ENCODE results near the gene FRYL. TPM values are rescaled to one million over a fixed set of nuclear protein-coding genes. Genes with fewer than 3 reads are reported as not detected.
A peak's percentile ranks its signal among the peaks of the same experiment; 100 is the strongest.

Gene FRYL
- total RNA-seq, 1 donor from 2014 or later, result 31.8 TPM

DNA sequence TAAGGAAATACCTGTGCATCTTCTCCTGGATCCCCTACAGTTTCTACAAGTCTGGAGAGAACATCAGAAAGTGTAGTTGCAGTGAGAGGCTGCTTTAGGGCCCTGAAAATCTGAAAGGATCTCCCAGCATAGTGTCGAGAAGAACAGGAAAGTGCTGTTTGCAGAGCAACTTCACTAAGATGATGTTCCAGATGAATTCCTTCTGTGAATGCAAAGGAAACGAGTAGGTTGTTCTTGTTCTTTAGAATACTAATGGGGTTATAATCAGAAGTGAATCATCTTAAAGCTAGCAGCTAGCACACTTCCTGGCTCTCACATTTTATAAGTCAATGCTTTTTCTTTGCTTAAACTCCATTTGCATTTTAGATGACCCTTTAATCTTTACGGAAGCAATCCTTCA, 236.3 kb downstream of the FRYL start:
- peak; percentile 95 for ATAC-seq

DNA sequence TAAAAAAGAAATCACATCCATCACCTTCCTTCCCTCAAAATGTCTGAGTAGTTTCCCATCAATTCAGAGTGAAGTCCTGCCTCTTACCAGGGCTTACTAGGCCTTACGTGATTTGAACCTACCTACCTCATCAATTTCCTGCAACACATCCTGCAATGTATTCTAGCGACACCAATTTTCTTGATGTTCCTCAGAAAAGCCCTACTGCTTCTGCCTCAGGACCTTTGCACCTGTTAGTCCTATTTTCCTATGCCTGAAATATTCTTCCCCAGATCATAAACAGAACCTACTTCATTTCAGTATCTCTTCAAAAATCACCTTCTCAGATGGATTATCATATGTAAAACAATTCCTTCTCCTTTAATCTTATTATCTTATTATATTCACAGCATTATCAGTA, 237.2 kb downstream of the FRYL start:
- no peak for ATAC-seq

DNA sequence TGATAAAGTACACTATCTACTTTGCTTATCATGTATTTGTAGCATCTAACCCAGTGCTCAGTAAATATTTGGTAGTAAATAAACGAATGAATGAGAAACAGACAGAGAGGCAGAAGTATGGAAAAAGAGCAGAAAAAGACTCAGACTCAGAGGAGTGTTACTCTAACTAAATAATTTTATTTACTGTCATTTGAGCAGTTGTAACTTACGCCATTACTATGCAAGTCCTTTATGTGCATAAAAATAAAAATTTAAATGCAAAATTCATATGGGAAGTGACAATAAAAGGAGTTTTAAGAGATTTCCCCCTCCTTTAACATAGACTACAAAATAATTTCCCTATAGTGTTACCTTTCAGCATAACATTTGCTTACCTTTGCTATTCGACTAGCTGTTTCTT, 240.5 kb downstream of the FRYL start:
- no peak for ATAC-seq

DNA sequence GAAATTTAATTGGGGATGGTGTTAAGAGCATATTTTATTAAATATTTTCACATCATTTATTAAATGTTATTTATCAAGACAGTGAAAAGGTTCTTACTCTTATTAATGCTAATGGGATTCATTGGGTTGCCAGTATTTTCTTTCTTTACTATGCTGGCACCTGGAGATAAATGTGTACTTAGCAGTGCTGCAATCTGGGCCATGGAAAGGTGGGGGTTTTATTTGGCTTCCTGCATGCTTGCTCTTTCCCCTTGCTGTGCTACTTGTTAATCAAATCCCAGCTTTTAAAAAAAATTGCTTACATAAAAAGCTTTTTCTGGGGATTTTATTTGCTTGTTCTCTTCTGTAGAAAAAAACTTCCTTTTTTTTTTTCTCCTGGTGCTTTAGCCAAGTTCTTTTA, 241.7 kb downstream of the FRYL start:
- ATAC-seq, result no peak

DNA sequence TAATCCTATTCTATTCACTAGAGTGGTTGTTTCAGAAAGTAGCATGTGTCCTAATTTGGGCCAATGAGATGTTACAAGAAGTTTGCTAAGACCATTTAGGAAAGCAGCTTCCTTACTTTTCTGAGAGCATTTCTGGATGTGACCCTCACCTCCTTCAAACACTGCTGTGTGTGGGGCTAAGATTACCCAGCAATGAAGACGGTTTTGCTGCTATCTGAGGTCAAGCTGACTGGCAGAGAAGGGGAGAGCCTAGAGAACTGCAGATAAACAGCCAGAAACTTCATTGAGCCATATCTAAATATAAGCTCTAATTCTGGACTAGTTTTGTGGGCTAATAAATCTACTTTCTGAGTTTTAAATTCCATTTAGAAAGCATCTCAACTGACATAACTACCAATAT, 253.7 kb downstream of the FRYL start:
- ATAC-seq, result no peak

DNA sequence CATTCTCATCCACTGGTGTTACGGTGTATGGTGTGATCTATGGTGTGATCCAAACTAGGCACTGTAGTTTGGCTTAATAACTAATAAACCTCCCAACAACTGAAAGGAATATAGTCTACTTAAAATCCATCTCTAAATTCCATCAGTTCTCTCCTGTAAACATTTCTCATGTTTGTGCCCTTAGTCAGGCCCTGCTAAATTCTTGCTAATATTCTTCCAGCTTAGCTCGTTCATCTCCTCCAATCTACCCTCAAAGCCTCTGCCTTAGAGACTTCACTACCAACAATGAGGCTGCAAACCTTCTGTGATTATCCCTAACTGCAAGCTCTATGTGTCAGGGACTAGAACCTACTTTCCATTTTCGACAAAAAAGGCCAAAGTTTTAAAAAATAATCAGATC, 261.9 kb downstream of the FRYL start:
- no peak for ATAC-seq

DNA sequence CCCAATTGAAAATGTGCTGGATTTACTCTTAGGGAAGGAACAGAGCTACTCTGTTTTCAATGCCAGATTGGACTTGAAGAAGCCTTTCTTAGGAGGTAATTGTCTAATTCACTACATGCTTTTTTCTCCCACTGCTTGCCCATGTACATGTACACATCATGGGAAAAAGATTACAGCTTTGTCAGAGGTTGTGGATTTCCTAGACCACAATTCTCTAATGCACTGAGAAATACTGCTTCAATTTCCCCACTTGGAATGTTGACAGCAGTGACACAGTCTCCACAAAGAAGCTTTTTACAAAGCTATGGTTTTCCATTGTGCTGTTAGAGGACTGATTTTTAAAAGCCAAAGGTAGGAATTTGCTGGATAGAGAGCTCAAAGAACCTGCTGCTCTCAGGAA, 270.5 kb downstream of the FRYL start:
- no peak for ATAC-seq

DNA sequence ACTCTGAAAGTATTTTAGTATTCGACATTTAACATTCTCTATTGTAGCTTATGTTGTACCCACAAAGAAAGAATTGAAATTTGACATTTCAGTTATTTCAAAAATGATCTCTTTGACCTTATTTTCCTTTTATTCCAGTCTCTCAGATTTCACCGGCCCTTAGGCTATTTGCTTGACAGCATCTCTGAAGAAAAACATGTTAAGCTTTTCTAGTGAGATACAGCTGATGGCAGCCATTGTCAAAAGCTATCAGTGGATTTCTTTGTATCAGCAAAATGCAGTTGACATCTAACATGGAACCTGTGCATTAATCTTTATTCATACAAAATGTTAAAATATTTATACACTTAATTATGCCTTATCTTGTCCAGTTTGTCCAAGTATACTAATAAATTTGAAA, 273.4 kb downstream of the FRYL start:
- ATAC-seq, result no peak

DNA sequence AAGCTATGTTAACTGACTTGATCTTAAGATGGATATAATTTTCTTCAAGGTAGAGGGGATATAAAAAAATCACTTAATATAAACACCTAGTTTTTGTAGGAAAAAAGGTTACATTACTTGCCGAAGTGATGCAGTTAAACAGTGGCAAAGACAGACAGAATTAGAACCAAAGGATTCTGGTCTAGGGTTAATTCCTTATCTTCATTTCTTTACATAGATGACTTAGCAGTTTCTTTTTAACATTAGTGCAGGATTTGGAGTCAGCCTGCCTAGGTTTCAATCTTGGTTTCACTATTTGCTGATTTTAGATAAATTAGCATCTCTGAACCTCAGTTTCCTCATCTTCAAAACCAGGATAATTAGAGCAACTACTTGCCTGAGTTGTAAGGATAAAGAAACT, 275.7 kb downstream of the FRYL start:
- ATAC-seq, result no peak

DNA sequence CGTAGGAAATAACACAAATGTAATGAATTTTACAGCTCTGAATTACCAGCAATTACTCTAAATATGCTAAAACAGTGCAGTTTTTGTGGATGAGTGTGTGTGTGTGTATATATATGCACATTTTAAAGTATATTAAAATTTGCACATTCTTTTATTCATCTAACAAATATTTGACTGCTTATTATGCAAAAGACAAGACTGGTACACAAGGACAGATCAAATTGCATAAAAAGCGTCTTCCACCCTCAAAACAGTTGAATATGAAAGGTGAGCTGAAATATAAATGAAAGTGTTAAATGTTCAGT, 276.1 kb downstream of the FRYL start:
- no peak for ATAC-seq

DNA sequence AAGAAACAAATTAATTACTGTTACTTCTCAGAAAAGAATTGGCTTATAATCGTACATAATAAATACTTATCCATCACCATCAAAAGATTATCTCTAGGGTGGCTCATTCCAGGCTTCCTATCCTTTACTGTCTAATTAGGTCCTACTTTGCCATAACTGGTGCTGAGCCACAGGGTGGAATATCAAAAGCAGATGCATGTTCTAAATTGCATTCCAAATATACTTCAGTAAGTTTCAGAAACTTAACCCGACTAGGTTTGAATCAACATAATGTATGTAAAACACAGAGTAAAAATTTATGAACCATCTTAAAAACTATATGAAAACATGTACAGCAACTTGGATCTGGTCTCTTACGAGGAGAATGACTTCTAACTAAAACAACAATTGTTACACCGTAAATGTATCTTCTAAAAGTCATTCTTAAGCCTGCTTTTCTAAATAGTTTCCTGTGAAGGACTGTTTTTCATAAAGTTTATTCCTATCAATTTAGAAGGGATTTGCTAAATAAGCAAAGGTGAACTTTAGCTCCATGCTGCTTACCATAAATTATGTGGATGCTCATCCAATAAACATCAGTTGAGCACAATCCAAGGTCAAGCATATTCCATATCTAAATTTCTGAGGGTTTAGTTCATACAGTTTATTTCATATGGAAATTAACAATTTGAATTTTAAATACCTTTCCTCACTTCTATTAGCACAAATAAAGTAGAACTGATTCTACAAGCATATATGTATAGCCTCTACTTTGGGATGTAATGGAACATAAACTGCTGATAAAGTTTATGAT, 276.6 kb downstream of the FRYL start:
- no peak for ATAC-seq

DNA sequence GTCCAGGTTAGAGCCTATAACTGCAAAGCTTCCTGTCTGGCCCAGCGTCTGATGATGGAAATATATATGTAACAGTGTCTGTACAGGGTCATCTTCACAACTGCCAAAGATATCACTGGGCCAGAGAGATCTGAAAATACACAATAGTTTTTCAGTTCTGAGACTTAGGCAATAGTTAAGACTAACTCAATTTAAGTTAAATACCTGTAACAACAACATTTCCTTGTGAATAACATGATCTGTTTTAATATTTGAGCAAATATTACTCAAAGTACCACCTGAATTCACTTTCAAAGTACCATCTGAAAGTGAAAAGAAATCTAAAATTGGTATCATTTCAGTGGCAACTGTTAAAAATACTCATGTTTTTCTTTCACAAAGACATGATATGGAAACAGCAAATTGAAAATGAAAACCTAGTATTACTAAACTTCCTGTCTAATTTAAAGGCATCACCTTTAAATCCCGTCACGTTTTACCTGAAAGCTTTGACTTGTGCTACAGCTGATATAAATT, 280.5 kb downstream of the FRYL start:
- ATAC-seq, result no peak

DNA sequence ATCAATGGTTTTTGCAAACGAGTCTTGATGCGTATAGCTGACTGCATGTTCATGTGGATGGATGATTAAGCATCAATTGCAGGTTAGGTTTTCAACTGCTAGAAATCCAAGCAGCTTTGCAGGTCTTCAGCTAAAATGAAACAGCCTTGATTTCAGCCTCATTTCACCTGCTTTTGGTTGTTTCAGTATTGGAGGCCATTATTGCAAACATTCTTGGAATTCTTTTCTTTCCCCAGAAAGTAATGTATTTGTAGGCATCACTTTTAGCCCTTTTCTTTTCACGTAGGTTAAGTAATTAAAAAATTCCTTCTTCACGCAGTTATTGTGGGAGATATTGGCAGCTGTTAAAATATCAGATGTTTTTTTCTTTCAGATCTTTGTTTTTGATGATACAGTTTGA, 281.2 kb downstream of the FRYL start:
- ATAC-seq, result no peak

DNA sequence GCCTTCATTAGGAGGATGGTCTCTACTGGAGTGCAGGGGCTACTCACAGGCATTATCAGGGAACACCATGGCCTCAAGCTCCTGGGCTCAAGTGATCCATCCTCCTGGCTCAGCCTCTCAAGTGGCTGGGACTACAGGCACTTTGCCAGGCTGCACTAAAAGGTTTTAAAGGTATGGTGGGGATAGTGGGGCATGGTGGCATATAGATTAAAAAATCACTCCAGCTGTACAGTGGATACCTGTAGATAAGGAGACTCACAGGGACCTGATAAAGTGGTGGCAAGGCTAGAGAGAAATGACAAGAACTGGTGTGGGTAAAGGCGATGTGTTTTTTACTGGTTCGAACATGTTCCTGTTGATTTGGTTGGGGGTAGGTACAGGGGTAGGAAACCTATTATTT, 284.1 kb downstream of the FRYL start:
- ATAC-seq, result no peak

DNA sequence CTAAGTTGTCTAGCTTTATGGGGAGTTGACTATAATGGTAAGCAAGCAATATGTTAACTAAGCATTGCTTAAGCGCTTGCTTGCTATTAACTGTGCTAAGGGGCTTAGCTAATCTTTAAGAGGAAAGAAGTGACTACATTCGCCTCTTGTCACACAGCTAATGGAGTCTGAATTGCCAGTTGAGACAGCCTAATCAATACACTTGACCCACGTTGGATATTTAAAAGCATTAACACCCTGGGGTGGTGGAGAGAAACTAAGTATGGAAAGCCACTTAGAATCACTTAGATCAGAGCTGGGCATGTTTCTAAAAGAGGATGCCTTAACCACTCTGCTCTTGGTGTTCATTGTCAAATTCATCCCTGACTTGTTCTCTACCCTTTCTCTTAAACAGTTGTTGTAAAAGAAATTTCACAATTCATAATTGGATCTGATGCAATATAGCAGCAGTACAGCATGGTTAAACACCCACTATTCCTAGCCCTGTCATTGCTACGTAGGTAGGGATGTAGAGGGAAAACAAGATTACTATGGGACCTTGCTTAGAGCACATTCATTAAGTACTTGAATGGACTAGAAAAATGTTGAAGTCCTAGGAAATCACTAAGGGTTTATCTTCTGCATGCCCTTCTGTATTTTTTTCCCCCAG, 286.5 kb downstream of the FRYL start:
- ATAC-seq, result no peak

DNA sequence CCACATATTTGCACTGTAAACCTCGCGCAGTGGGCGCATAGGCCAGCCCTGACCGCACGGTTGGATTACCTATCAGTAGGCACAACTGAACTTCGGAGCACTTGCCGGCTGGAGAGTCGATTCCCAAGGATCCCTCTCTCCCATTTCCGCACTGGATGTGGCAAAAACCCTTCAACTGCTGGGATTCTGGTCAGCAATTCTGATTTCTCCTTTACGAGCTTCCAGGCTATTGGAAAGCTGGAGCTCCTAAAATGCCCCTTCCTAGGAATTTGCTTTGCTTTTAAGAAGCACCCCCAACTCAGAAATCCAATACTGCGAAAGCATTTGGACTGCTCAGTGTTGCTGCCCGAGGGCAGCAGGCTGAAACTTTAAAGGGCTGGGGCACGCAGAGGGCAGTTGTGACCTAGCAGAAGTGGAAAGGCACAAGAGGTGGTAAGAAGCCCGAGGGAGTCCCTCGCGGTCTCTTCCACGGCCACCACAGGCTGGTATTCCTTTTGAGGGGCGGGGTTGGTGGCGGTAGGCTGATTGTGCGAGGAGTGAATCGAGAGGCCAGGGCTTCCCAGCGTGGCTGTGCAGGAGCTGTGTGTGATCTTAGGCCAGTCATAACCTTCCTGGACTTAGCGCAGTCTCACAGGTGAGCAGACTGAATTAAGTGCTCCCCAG, 288.4 kb downstream of the FRYL start:
- ATAC-seq, result no peak

DNA sequence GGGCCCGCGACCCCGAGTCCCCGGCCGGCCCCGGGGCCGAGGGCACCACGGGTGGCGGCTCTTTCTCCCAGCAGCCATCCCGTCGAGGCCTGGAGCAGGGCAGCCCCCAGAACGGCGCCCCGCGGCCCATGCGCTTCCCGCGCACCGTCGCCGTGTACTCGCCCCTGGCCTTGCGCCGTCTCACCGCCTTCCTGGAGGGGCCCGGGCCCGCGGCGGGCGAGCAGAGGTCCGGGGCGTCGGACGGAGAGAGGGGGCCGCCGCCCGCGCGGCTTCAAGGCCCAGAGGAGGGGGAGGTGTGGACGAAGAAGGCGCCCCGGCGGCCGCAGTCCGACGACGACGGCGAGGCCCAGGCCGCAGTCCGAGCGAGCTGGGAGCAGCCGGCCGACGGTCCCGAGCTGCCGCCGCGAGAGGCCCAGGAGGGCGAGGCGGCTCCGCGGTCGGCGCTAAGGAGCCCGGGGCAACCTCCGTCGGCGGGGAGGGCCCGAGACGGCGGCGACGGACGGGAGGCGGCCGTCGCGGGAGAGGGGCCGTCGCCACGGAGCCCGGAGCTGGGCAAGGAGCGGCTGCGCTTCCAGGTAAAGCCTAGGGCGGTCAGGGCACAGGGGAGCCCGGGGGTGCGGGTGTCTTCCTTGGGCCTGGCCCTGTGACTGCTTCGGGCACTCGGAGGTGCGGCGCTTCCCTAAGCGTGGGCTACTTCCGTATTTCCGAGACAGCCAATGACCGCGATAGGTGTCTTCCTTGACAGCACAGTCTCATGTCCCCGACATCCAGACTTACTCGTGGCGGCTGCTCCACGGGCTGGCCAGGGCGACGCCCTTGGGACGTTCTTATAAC, 289.2 kb downstream of the FRYL start:
- peak; percentile 24 for ATAC-seq

DNA sequence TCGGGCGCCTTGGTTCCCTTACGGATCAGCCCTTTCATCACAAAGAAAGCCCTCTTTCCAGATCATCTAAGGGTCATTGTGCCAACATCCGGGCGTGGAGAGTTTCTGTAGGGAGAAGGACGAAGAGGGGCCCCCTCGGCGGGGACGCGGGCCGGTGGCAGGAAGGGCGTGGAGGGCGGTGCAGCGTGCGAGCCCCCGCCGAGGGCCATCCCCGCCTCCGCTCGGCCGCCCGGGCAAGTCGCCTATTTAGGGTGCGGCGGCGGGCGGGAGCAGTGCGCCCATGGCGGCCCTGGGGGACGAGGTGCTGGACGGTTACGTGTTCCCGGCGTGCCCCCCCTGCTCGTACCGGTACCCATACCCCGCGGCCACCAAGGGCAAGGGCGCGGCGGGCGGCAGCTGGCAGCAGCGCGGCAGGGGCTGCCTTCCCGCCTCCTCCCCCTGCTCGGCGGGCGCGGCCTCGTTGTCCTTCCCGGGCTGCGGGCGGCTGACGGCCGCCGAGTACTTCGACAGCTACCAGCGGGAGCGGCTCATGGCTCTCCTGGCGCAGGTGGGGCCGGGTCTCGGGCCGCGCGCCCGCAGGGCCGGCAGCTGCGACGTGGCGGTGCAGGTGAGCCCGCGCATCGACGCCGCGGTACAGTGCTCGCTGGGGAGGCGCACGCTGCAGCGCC, 289.9 kb downstream of the FRYL start, which contains the start of gene ZAR1:
Gene ZAR1 (plus strand): TSS at position 241 of the 668 bp plus-strand sequence. CDS start 40 bp downstream, at position 281.
- peak; percentile 48 for ATAC-seq

DNA sequence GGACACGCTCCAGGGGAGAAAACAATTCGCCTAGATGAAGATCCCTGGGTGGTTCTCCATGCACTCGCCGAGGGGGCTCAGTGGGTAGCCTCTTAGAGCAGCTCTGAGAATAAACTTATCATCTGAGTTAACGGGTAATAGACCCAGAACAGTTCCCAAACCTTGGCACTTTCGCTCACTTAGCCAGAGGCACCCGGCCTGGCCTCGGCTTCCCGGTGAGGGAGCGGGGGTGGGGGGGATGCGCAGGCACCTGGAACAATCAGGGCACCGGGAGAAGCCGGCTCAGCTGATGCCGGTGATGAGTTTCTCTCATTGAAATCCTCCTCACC, 290.4 kb downstream of the FRYL start:
- ATAC-seq, result no peak

DNA sequence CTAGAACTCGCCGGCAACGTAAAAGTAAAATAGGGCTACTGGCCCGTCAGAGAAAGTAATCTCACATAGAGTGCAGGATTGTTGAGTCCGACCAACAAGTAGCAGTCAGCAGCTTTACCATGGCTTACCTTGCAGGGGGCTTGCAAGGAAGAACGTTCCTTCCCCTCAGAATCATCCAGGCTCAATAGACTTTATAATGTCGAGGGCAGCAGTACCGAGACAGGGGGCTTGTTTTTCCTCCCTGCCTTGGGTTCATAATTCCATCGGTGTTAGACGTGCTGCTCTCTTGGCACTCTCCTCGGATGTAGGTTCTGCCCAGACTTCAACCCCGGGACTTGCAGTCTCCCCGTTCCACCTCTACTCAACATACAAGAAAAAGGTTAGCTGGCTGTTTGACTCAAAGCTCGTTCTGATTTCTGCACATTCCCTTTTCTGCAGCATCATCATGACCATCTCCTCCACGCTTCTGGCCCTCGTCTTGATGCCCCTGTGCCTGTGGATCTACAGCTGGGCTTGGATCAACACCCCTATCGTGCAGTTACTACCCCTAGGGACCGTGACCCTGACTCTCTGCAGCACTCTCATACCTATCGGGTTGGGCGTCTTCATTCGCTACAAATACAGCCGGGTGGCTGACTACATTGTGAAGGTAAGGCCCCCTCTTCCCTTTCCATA, 295.4 kb downstream of the FRYL start:
- no peak for ATAC-seq

DNA sequence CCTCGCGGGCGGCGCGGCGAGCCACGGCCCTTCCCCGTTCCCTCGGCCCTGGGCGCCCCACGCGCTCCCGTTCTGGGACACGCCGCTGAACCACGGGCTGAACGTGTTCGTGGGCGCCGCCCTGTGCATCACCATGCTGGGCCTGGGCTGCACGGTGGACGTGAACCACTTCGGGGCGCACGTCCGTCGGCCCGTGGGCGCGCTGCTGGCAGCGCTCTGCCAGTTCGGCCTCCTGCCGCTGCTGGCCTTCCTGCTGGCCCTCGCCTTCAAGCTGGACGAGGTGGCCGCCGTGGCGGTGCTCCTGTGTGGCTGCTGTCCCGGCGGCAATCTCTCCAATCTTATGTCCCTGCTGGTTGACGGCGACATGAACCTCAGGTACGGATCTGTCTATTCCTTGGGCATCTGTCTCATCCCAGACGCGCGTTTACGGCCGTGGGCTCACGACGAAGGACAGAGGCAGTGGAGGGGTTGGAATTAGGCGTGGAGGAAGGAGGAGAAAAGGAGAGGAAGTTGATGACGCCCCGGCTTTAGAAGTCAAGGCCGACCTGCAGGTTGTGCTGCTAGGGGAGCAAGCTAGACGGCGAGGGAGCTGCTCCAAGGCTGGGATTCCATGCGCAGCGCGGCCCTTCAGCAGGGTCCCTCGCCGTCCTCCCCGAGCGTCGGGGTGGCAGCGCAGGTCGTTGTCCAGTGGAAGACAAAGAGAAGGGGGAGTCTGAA, 296.1 kb downstream of the FRYL start:
- ATAC-seq, result peak; percentile 55

Data from esophagus mucosa (tissue), 1 donor.